ENCODE data around the gene LRFN5. TPM values are rescaled to one million over a fixed set of nuclear protein-coding genes. Genes with fewer than 3 reads are reported as not detected.

The LRFN5 gene
- total and polyA plus RNA-seq, 9 of the 15 experiments (the other 6 are each of a cell fraction or from before 2014, with no cell fraction given) = 0.01 to 0.27 (median 0.09) TPM; not detected in 1

DNA sequence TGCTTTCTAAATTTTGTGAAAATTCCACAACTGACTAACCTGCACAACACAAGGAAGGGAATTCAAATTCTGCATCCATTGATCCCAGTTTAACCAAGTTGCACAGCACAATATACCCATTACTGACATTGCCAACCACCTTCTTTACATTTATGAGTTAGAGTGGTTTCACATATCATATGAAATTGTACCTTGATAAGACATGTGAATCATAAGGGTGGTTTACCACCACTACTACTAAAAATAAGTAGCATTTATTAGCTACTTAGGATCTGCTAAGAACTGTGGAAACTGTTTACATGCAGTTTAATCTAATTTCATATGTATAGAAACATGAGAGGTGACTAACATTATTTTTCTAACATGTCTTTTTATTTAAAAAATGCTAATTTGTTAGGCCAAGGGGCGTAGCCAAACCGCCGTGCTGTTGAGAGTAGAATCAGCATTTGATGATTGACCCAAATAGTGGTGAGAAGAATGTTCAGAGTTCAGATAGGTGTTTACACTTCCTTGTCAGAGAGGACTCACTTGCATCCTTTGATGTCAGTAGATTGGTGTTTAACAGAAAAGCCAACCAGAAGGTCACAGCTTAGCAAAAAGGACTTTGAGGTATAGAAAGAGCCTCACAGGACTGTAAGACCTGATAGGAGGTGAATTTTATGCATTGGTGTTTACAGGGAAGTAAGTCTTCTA is 56.2 kb downstream of the LRFN5 start (continued):
- TF ChIP-seq, protein P1, sequence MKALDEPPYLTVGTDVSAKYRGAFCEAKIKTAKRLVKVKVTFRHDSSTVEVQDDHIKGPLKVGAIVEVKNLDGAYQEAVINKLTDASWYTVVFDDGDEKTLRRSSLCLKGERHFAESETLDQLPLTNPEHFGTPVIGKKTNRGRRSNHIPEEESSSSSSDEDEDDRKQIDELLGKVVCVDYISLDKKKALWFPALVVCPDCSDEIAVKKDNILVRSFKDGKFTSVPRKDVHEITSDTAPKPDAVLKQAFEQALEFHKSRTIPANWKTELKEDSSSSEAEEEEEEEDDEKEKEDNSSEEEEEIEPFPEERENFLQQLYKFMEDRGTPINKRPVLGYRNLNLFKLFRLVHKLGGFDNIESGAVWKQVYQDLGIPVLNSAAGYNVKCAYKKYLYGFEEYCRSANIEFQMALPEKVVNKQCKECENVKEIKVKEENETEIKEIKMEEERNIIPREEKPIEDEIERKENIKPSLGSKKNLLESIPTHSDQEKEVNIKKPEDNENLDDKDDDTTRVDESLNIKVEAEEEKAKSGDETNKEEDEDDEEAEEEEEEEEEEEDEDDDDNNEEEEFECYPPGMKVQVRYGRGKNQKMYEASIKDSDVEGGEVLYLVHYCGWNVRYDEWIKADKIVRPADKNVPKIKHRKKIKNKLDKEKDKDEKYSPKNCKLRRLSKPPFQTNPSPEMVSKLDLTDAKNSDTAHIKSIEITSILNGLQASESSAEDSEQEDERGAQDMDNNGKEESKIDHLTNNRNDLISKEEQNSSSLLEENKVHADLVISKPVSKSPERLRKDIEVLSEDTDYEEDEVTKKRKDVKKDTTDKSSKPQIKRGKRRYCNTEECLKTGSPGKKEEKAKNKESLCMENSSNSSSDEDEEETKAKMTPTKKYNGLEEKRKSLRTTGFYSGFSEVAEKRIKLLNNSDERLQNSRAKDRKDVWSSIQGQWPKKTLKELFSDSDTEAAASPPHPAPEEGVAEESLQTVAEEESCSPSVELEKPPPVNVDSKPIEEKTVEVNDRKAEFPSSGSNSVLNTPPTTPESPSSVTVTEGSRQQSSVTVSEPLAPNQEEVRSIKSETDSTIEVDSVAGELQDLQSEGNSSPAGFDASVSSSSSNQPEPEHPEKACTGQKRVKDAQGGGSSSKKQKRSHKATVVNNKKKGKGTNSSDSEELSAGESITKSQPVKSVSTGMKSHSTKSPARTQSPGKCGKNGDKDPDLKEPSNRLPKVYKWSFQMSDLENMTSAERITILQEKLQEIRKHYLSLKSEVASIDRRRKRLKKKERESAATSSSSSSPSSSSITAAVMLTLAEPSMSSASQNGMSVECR (CRISPR knock-in tag; IDR thresholded peaks at IDR 0.05) = no peak
- no peak for TF ChIP-seq POLR2B (IDR thresholded peaks at IDR 0.05; ENCODE audit: low read depth, partially characterized antibody)
- no peak for TF ChIP-seq ZNF354B (CRISPR knock-in tag; IDR thresholded peaks at IDR 0.05)
- TF ChIP-seq HDGF (IDR thresholded peaks at IDR 0.05) = no peak
- TF ChIP-seq NCOA4 (IDR thresholded peaks at IDR 0.05; ENCODE audit: partially characterized antibody) = no peak
- TF ChIP-seq, protein P2, sequence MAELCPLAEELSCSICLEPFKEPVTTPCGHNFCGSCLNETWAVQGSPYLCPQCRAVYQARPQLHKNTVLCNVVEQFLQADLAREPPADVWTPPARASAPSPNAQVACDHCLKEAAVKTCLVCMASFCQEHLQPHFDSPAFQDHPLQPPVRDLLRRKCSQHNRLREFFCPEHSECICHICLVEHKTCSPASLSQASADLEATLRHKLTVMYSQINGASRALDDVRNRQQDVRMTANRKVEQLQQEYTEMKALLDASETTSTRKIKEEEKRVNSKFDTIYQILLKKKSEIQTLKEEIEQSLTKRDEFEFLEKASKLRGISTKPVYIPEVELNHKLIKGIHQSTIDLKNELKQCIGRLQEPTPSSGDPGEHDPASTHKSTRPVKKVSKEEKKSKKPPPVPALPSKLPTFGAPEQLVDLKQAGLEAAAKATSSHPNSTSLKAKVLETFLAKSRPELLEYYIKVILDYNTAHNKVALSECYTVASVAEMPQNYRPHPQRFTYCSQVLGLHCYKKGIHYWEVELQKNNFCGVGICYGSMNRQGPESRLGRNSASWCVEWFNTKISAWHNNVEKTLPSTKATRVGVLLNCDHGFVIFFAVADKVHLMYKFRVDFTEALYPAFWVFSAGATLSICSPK (IDR thresholded peaks at IDR 0.05; ENCODE audit: borderline replicate concordance) = no peak
- TF ChIP-seq CBX8 (IDR thresholded peaks at IDR 0.05; ENCODE audit: borderline replicate concordance, extremely low read depth, low read depth, low read length, poor library complexity, severe bottlenecking) = no peak
- TF ChIP-seq COPS2 (conservative IDR thresholded peaks at IDR 0.05) = no peak
- TF ChIP-seq, protein P3, sequence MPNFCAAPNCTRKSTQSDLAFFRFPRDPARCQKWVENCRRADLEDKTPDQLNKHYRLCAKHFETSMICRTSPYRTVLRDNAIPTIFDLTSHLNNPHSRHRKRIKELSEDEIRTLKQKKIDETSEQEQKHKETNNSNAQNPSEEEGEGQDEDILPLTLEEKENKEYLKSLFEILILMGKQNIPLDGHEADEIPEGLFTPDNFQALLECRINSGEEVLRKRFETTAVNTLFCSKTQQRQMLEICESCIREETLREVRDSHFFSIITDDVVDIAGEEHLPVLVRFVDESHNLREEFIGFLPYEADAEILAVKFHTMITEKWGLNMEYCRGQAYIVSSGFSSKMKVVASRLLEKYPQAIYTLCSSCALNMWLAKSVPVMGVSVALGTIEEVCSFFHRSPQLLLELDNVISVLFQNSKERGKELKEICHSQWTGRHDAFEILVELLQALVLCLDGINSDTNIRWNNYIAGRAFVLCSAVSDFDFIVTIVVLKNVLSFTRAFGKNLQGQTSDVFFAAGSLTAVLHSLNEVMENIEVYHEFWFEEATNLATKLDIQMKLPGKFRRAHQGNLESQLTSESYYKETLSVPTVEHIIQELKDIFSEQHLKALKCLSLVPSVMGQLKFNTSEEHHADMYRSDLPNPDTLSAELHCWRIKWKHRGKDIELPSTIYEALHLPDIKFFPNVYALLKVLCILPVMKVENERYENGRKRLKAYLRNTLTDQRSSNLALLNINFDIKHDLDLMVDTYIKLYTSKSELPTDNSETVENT (CRISPR knock-in tag; IDR thresholded peaks at IDR 0.05) = no peak

All from K562 (cell line).